CD14-positive monocyte (primary cell): ENCODE measurements around the gene CSNK1E. TPM values are rescaled to one million over a fixed set of nuclear protein-coding genes. Genes with fewer than 3 reads are reported as not detected.
A peak's percentile ranks its signal among the peaks of the same experiment; 100 is the strongest.

Source experiments
- DNase-seq, 3 donors: peaks; one replicate each; pipeline ENCODE4 v3.0.0-alpha.2; 2011 to 2022
- H2AFZ ChIP-seq: 2 replicates; pipeline ENCODE4 v1.6.0; 2012; ENCODE audit warnings: mild to moderate bottlenecking, low read depth, low read length, inconsistent platforms; ENCODE audit not compliant: insufficient read depth, poor library complexity, severe bottlenecking
- H3K27ac ChIP-seq, 2 donors: 1 replicate in 1 of 2; 2 replicates in 1 of 2; pipeline ENCODE4 v1.5.1; 2012 to 2013; ENCODE audit warnings: low read length in 2 of 2, control low read depth in 1 of 2, inconsistent platforms in 1 of 2, low read depth in 1 of 2, mild to moderate bottlenecking in 1 of 2
- H3K27me3 ChIP-seq, 2 donors: one replicate each; pipeline versions ENCODE4 v1.6.0 to v1.6.1; 2011 to 2013; ENCODE audit warnings: low read length in 2 of 2; ENCODE audit not compliant: control insufficient read depth in 2 of 2, insufficient read depth in 2 of 2
- H3K36me3 ChIP-seq, 2 donors: replicated peaks in 1 of 2; 1 replicate in 1 of 2; 2 replicates in 1 of 2; pipeline versions ENCODE4 v1.5.1 to v1.6.1; 2012 to 2013; ENCODE audit warnings: low read length in 2 of 2, control low read depth in 1 of 2, inconsistent platforms in 1 of 2, mild to moderate bottlenecking in 1 of 2; ENCODE audit not compliant: insufficient read depth in 2 of 2, control insufficient read depth in 1 of 2
- H3K4me1 ChIP-seq, 2 donors: 1 replicate in 1 of 2; 2 replicates in 1 of 2; pipeline versions ENCODE4 v1.5.1 to v1.6.1; 2012 to 2013; ENCODE audit warnings: low read length in 2 of 2, control low read depth in 1 of 2, inconsistent platforms in 1 of 2, mild to moderate bottlenecking in 1 of 2, moderate library complexity in 1 of 2; ENCODE audit not compliant: insufficient read depth in 2 of 2, control insufficient read depth in 1 of 2
- H3K4me2 ChIP-seq: replicated peaks from 2 replicates; pipeline ENCODE3; 2012; ENCODE audit warnings: low read length, moderate library complexity, mild to moderate bottlenecking; ENCODE audit not compliant: poor library complexity, severe bottlenecking; ENCODE audit errors: extremely low read depth
- H3K4me3 ChIP-seq, 3 experiments: fragments of 200-600 bp in 1 of 3; sonication (generic) in 1 of 3; replicated peaks in 1 of 3; 1 replicate in 2 of 3; 2 replicates in 1 of 3; pipeline ENCODE4 v1.5.1; 2011 to 2013; ENCODE audit warnings: low read length in 3 of 3, mild to moderate bottlenecking in 3 of 3, control low read depth in 2 of 3, low read depth in 2 of 3, inconsistent platforms in 1 of 3, moderate library complexity in 1 of 3
- H3K79me2 ChIP-seq: 2 replicates; pipeline ENCODE4 v1.6.0; 2012; ENCODE audit warnings: mild to moderate bottlenecking, control low read depth, inconsistent platforms, low read length, moderate library complexity; ENCODE audit not compliant: insufficient read depth
- H3K9ac ChIP-seq: 2 replicates; pipeline ENCODE4 v1.6.0; 2017; ENCODE audit warnings: low read length, mild to moderate bottlenecking; ENCODE audit not compliant: insufficient read depth, poor library complexity, severe bottlenecking
- H3K9me3 ChIP-seq, 2 donors: replicated peaks in 1 of 2; 1 replicate in 1 of 2; 2 replicates in 1 of 2; pipeline versions ENCODE4 v1.5.1 to v1.6.1; 2012 to 2013; ENCODE audit warnings: low read length in 2 of 2, control low read depth in 1 of 2; ENCODE audit not compliant: control insufficient read depth in 1 of 2, insufficient read depth in 1 of 2
- H4K20me1 ChIP-seq: 2 replicates; pipeline ENCODE4 v1.6.0; 2012; ENCODE audit warnings: mild to moderate bottlenecking, low read length, control low read depth, moderate library complexity; ENCODE audit not compliant: insufficient read depth
- H3K27ac Mint-ChIP-seq, 7 donors: one replicate each; pipeline ENCODE4 v1.8.0; 2020; ENCODE audit warnings: mild to moderate bottlenecking in 7 of 7, mixed read lengths in 7 of 7, moderate library complexity in 6 of 7, inconsistent platforms in 2 of 7
- H3K27me3 Mint-ChIP-seq, 3 donors: one replicate each; pipeline ENCODE4 v1.8.0; 2021 to 2022; ENCODE audit warnings: low read depth in 3 of 3, mild to moderate bottlenecking in 3 of 3, mixed read lengths in 3 of 3, moderate library complexity in 3 of 3, inconsistent platforms in 1 of 3
- H3K36me3 Mint-ChIP-seq, 2 donors: one replicate each; pipeline ENCODE4 v1.8.0; 2020; ENCODE audit warnings: mixed read lengths in 2 of 2, inconsistent platforms in 1 of 2, mild to moderate bottlenecking in 1 of 2
- H3K4me1 Mint-ChIP-seq: one replicate; pipeline ENCODE4 v1.8.0; 2020; ENCODE audit warnings: mild to moderate bottlenecking, mixed read lengths
- H3K4me3 Mint-ChIP-seq, 2 donors: one replicate each; pipeline ENCODE4 v1.8.0; 2020; ENCODE audit warnings: mild to moderate bottlenecking in 2 of 2, mixed read lengths in 2 of 2, moderate library complexity in 1 of 2
- H3K9me3 Mint-ChIP-seq, 7 donors: one replicate each; pipeline ENCODE4 v1.8.0; 2020 to 2022; ENCODE audit warnings: mixed read lengths in 7 of 7, mild to moderate bottlenecking in 6 of 7, moderate library complexity in 6 of 7, inconsistent platforms in 2 of 7
- CTCF ChIP-seq: fragments of 200-600 bp; IDR thresholded peaks from one replicate; pipeline ENCODE4 v1.8.0; 2022; ENCODE audit warnings: antibody characterized with exemption, mild to moderate bottlenecking
- whole genome bisulfite sequencing: methylation state at CpG from one replicate; pipeline ENCODE4 v1.1.5; 2013; ENCODE audit warnings: missing lambda C conversion rate; ENCODE audit not compliant: insufficient coverage; 5-methylcytosine and 5-hydroxymethylcytosine counted together
- intact Hi-C, 2 donors: fragments of 100-400 bp; cut with micrococcal nuclease; formaldehyde crosslinking; loops; one replicate each; pipeline versions ENCODE4 v1.15.0 to v1.15.1; 2023
- polyA plus RNA-seq, 3 donors: library from polyadenylated mRNA; depleted of rRNA in 1 of 3; unstranded in 2 of 3; stranded (reverse) in 1 of 3; fragments of 300-500 nt in 2 of 3; fragments of >200 nt in 1 of 3; fragmentation: Illumina TruSeq in 2 of 3; gene quantifications; 1 replicate in 2 of 3; 2 replicates in 1 of 3; pipeline ENCODE4 v1.2.3, GENCODE V29; 2012 to 2021

The CSNK1E gene
- polyA plus RNA-seq, 3 donors: 1.9 to 44.7 (median 3.1) TPM

- peaks cover 30% of the 10 kb centered on the region for H4K20me1 ChIP-seq
- 79% methylated on average over 16 of the region's 23 CpGs for WGBS
- no peak overlapping the region for H2AFZ ChIP-seq
- DNase-seq: no peak
- no peak overlapping the region for H3K27ac ChIP-seq
- no peak for TF ChIP-seq CTCF
- no peak overlapping the region for H3K4me2 ChIP-seq
- peaks cover 34 to 52% of the 10 kb centered on the region in 2 donors for H3K4me1 ChIP-seq
- peak overlapping the region; percentile 20 to 63 for H3K4me3 Mint-ChIP-seq
- H3K4me3 ChIP-seq: no peak overlapping the region
- H3K36me3 Mint-ChIP-seq: peaks cover 20 to 29% of the 10 kb centered on the region in 2 donors
- peaks cover 12 to 18% (median 16%) of the 10 kb centered on the region in 3 donors for H3K27me3 Mint-ChIP-seq
- peaks cover 12% of the 10 kb centered on the region for H3K79me2 ChIP-seq
- peaks cover 15 to 16% of the 10 kb centered on the region in 2 donors for H3K36me3 ChIP-seq
- no peaks in the 10 kb centered on the region for H3K9me3 ChIP-seq
- peak overlapping the region; percentile 80 for H3K9ac ChIP-seq
- H3K9me3 Mint-ChIP-seq: peaks cover 0 to 2% (median 0%) of the 10 kb centered on the region in 7 donors
- H3K4me1 Mint-ChIP-seq: peaks cover 63% of the 10 kb centered on the region
- H3K27me3 ChIP-seq: no peaks in the 10 kb centered on the region
- peak overlapping the region in 2 of 7 donors; percentile 32 to 50 for H3K27ac Mint-ChIP-seq
- intact Hi-C loops: no loop called here
Observed at GRCh38 chr22:38314051-38314932, 2.9 kb downstream of the CSNK1E start.

GRCh38 chr22:38313384-38313955 lies 3.8 kb downstream of the CSNK1E start:
- Histone ChIP-seq H3K4me1 (peaks cover 31 to 47% of the 10 kb centered on the region in 2 donors), H2AFZ (no peak overlapping the region), H3K36me3 (peaks cover 21 to 22% of the 10 kb centered on the region in 2 donors), H3K27ac (no peak overlapping the region), H3K4me3 (no peak overlapping the region), H3K27me3 (no peaks in the 10 kb centered on the region), H4K20me1 (peaks cover 30% of the 10 kb centered on the region), H3K9me3 (no peaks in the 10 kb centered on the region), H3K79me2 (peaks cover 12% of the 10 kb centered on the region), H3K9ac (peak overlapping the region; percentile 30), H3K4me2 (no peak overlapping the region)
- Mint-ChIP-seq H3K27ac (peak overlapping the region in 2 of 7 donors; percentile 32 to 81), H3K27me3 (peaks cover 12 to 16% (median 15%) of the 10 kb centered on the region in 3 donors), H3K4me1 (peaks cover 58% of the 10 kb centered on the region), H3K36me3 (peaks cover 25 to 38% of the 10 kb centered on the region in 2 donors), H3K4me3 (no peak overlapping the region), H3K9me3 (peaks cover 0 to 2% (median 0%) of the 10 kb centered on the region in 7 donors)
- intact Hi-C loops: no loop called here
- 24% methylated on average over 5 of the region's 11 CpGs for WGBS
- TF ChIP-seq CTCF: no peak
- DNase-seq: peak in 1 of 3 donors; percentile 25
